HepG2 (cell line): ENCODE data around the gene RHBDL1. TPM values are rescaled to one million over a fixed set of nuclear protein-coding genes. Genes with fewer than 3 reads are reported as not detected.

Source experiments
- ATRX ChIP-seq: sonication (generic); formaldehyde crosslinking; IDR thresholded peaks from 2 replicates; pipeline ENCODE4 v1.4.0; 2020; ENCODE audit warnings: missing genetic modification reagents, borderline replicate concordance
- BRD4 ChIP-seq: sonication (generic); formaldehyde crosslinking; IDR thresholded peaks from 2 replicates; pipeline ENCODE4 v1.4.0; 2020; ENCODE audit warnings: missing genetic modification reagents
- CBX2 ChIP-seq, 2 experiments: fragments of 200-600 bp in 1 of 2; sonication (generic); formaldehyde crosslinking in 1 of 2; IDR thresholded peaks; 2 replicates each; pipeline versions ENCODE4 v1.7.0 to v1.8.1; 2018 to 2022; ENCODE audit warnings: low read depth in 2 of 2, low read length in 1 of 2, mild to moderate bottlenecking in 1 of 2, missing genetic modification reagents in 1 of 2
- HDAC1 ChIP-seq: sonication (generic); formaldehyde crosslinking; IDR thresholded peaks from 2 replicates; pipeline ENCODE4 v1.5.1; 2020; ENCODE audit warnings: mild to moderate bottlenecking, missing genetic modification reagents
- HMGXB4 ChIP-seq, 2 experiments: sonication (generic) in 1 of 2; formaldehyde crosslinking in 1 of 2; IDR thresholded peaks; 2 replicates each; pipeline versions ENCODE4 v1.4.0 to v1.6.1; 2018 to 2020; ENCODE audit warnings: missing genetic modification reagents in 2 of 2, borderline replicate concordance in 1 of 2, low read depth in 1 of 2, mild to moderate bottlenecking in 1 of 2, missing biosample characterization in 1 of 2
- MED1 ChIP-seq: sonication (generic); formaldehyde crosslinking; IDR thresholded peaks from 2 replicates; pipeline ENCODE4 v1.4.0; 2020; ENCODE audit warnings: missing genetic modification reagents
- MEIS1 ChIP-seq: sonication (generic); formaldehyde crosslinking; IDR thresholded peaks from 2 replicates; pipeline ENCODE4 v1.9.0; 2021; ENCODE audit warnings: mild to moderate bottlenecking, missing genetic modification reagents, moderate library complexity, borderline replicate concordance
- NR2C2 ChIP-seq: sonication (generic); formaldehyde crosslinking; IDR thresholded peaks from 2 replicates; pipeline ENCODE4 v1.4.0; 2020; ENCODE audit warnings: missing genetic modification reagents, mild to moderate bottlenecking, moderate library complexity, borderline replicate concordance
- NR3C1 ChIP-seq: sonication (generic); formaldehyde crosslinking; IDR thresholded peaks from 2 replicates; pipeline ENCODE4 v1.4.0; 2020; ENCODE audit warnings: missing genetic modification reagents
- REL ChIP-seq: sonication (generic); formaldehyde crosslinking; conservative IDR thresholded peaks from 2 replicates; pipeline ENCODE4 v1.8.0; 2022; ENCODE audit warnings: mild to moderate bottlenecking, missing genetic modification reagents, moderate library complexity
- RNF2 ChIP-seq: fragments of 450-650 bp; conservative IDR thresholded peaks from 2 replicates; pipeline ENCODE4 v1.6.1; 2016; ENCODE audit warnings: low read depth
- SMAD1 ChIP-seq: sonication (generic); formaldehyde crosslinking; IDR thresholded peaks from 2 replicates; pipeline ENCODE4 v1.4.0; 2020; ENCODE audit warnings: missing genetic modification reagents, low read depth, mild to moderate bottlenecking, borderline replicate concordance
- ZBTB3 ChIP-seq: sonication (generic); formaldehyde crosslinking; IDR thresholded peaks from 2 replicates; pipeline ENCODE4 v1.4.0; 2020; ENCODE audit warnings: low read depth, mild to moderate bottlenecking, moderate library complexity, missing genetic modification reagents, borderline replicate concordance
- ZFP36 ChIP-seq: fragments of 150-350 bp; IDR thresholded peaks from 2 replicates; pipeline ENCODE4 v1.6.1; 2018; ENCODE audit warnings: borderline replicate concordance, low read length, low read depth; ENCODE audit not compliant: partially characterized antibody
- ZFP90 ChIP-seq: sonication (generic); formaldehyde crosslinking; IDR thresholded peaks from 2 replicates; pipeline ENCODE4 v1.8.0; 2022; ENCODE audit warnings: missing genetic modification reagents, mild to moderate bottlenecking, inconsistent platforms, borderline replicate concordance
- ZNF136 ChIP-seq: sonication (generic); formaldehyde crosslinking; IDR thresholded peaks from 2 replicates; pipeline ENCODE4 v1.8.1; 2022; ENCODE audit warnings: low read depth, mild to moderate bottlenecking, moderate library complexity, missing genetic modification reagents
- ZNF431 ChIP-seq: sonication (generic); formaldehyde crosslinking; IDR thresholded peaks from 2 replicates; pipeline ENCODE4 v1.9.0; 2022; ENCODE audit warnings: missing genetic modification reagents, low read depth, mild to moderate bottlenecking, borderline replicate concordance
- polyA plus RNA-seq, 8 experiments: library from polyadenylated mRNA; depleted of rRNA in 3 of 8; stranded (reverse) in 7 of 8; unstranded in 1 of 8; fragments of >200 nt; fragmentation: Illumina TruSeq in 4 of 8; extraction: Trizol in 4 of 8; gene quantifications; 2 replicates each; pipeline versions ENCODE4 v1.2.1 to v1.2.3, GENCODE V29; 2011 to 2016; ENCODE audit warnings: low read depth in 4 of 8, missing spikeins in 1 of 8, mixed read lengths in 1 of 8; ENCODE audit not compliant: insufficient read depth in 1 of 8
- total RNA-seq, 5 experiments: library from RNA; depleted of rRNA; stranded (reverse); fragments of >200 nt; fragmentation: Illumina TruSeq; extraction: Trizol; gene quantifications; 2 replicates each; pipeline ENCODE4 v1.2.3, GENCODE V29; 2016; ENCODE audit warnings: low read depth in 1 of 5
- TF ChIP-seq, protein P1 (sequence below): sonication (generic); formaldehyde crosslinking; IDR thresholded peaks from 2 replicates; pipeline ENCODE4 v1.5.0; 2020; ENCODE audit warnings: mild to moderate bottlenecking, missing genetic modification reagents, moderate library complexity
- TF ChIP-seq, protein P2 (sequence below): sonication (generic); formaldehyde crosslinking; IDR thresholded peaks from 2 replicates; pipeline ENCODE4 v1.4.0; 2020; ENCODE audit warnings: missing genetic modification reagents
- TF ChIP-seq, protein P3 (sequence below): sonication (generic); formaldehyde crosslinking; IDR thresholded peaks from 2 replicates; pipeline ENCODE4 v1.8.0; 2022; ENCODE audit warnings: missing genetic modification reagents, low read depth, mild to moderate bottlenecking, borderline replicate concordance

Gene RHBDL1
- total and polyA plus RNA-seq, 2 of the 13 experiments (the other 11 are each of a cell fraction or from before 2014, with no cell fraction given) = 1.8 to 3.8 TPM

DNA sequence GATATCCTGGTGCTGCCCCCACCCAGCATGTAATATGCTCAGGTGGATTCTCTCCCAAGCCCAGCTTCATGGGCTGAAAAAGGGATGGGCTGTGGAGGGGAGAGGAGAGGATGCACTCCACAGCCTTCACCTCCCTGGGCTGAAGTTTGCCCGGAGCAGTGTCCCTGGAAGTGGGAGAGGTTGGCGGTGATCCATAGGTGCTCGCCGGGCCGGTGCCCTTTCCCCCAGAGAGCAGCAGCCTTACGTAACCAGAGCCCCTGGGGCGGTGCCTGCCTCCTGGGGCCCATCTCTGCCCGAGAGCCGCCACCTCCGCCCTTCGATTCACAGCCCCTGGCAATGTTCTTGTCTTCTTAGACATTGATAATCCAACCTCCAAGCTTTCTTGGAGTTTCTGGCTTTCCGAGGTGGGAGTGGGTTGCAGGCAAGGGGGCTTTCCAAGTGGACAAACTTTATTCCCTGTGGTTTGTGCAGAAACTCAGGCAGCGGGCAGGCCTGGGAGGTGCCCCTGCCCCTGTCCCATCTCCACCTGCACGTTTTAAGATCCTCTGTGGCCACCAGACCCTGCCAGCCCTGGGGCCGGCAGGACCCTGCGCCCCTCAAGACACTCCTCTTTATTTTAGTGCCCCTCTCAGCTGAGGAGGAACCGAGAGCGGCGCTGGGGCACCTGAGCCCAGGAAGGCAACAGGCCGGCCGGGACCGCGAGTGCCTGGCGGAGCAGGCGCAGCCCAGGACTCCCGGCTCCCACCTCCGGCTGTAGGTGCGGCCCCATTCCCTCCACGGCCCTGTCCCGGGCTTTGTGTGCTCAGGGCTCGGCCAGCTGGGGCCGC is 29.4 kb upstream of the RHBDL1 start (continued):
- TF ChIP-seq, protein P1, sequence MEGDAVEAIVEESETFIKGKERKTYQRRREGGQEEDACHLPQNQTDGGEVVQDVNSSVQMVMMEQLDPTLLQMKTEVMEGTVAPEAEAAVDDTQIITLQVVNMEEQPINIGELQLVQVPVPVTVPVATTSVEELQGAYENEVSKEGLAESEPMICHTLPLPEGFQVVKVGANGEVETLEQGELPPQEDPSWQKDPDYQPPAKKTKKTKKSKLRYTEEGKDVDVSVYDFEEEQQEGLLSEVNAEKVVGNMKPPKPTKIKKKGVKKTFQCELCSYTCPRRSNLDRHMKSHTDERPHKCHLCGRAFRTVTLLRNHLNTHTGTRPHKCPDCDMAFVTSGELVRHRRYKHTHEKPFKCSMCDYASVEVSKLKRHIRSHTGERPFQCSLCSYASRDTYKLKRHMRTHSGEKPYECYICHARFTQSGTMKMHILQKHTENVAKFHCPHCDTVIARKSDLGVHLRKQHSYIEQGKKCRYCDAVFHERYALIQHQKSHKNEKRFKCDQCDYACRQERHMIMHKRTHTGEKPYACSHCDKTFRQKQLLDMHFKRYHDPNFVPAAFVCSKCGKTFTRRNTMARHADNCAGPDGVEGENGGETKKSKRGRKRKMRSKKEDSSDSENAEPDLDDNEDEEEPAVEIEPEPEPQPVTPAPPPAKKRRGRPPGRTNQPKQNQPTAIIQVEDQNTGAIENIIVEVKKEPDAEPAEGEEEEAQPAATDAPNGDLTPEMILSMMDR (CRISPR knock-in tag) = no peak; the same call in 1 of the 2 replicates
- TF ChIP-seq MED1 (CRISPR knock-in tag) (peak; percentile 74), CBX2 (IDR thresholded peaks at IDR 0.05; ENCODE audit: low read depth, low read length) (no peak), CBX2 (CRISPR knock-in tag; IDR thresholded peaks at IDR 0.05; ENCODE audit: low read depth) (no peak), REL (CRISPR knock-in tag) (no peak), ZFP36 (no peak), NR2C2 (no peak), HDAC1 (no peak), HMGXB4 (CRISPR knock-in tag; IDR thresholded peaks at IDR 0.05; ENCODE audit: borderline replicate concordance in 1 of 2, low read depth in 1 of 2) (0 out of 4 replicates have a peak, but pooled peaks of 1 of the 2 experiments have one; percentile 4), NR3C1 (no peak), ZFP90 (no peak), ZNF136 (no peak), ZNF431 (CRISPR knock-in tag) (0 out of 2 replicates have a peak, but pooled peaks have one; percentile 63), SMAD1 (CRISPR knock-in tag) (no peak), ATRX (CRISPR knock-in tag) (no peak), MEIS1 (CRISPR knock-in tag) (peak; percentile 43; the same call in 1 of the 2 replicates), BRD4 (no peak), ZBTB3 (CRISPR knock-in tag) (no peak), RNF2 (no peak)
- TF ChIP-seq, protein P2, sequence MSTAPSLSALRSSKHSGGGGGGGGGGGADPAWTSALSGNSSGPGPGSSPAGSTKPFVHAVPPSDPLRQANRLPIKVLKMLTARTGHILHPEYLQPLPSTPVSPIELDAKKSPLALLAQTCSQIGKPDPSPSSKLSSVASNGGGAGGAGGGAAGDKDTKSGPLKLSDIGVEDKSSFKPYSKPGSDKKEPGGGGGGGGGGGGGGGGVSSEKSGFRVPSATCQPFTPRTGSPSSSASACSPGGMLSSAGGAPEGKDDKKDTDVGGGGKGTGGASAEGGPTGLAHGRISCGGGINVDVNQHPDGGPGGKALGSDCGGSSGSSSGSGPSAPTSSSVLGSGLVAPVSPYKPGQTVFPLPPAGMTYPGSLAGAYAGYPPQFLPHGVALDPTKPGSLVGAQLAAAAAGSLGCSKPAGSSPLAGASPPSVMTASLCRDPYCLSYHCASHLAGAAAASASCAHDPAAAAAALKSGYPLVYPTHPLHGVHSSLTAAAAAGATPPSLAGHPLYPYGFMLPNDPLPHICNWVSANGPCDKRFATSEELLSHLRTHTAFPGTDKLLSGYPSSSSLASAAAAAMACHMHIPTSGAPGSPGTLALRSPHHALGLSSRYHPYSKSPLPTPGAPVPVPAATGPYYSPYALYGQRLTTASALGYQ (CRISPR knock-in tag) = no peak
- TF ChIP-seq, protein P3, sequence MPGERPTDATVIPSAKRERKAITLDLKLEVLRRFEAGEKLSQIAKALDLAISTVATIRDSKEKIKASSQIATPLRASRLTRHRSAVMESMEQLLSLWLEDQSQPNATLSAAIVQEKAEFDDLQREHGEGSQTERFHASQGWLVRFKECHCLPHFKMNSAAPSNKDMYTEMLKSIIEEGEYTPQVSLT (CRISPR knock-in tag) = no peak
